Measurements from ENCODE around the gene NAP1L1.

Gene NAP1L1, protein sequence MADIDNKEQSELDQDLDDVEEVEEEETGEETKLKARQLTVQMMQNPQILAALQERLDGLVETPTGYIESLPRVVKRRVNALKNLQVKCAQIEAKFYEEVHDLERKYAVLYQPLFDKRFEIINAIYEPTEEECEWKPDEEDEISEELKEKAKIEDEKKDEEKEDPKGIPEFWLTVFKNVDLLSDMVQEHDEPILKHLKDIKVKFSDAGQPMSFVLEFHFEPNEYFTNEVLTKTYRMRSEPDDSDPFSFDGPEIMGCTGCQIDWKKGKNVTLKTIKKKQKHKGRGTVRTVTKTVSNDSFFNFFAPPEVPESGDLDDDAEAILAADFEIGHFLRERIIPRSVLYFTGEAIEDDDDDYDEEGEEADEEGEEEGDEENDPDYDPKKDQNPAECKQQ

DNA sequence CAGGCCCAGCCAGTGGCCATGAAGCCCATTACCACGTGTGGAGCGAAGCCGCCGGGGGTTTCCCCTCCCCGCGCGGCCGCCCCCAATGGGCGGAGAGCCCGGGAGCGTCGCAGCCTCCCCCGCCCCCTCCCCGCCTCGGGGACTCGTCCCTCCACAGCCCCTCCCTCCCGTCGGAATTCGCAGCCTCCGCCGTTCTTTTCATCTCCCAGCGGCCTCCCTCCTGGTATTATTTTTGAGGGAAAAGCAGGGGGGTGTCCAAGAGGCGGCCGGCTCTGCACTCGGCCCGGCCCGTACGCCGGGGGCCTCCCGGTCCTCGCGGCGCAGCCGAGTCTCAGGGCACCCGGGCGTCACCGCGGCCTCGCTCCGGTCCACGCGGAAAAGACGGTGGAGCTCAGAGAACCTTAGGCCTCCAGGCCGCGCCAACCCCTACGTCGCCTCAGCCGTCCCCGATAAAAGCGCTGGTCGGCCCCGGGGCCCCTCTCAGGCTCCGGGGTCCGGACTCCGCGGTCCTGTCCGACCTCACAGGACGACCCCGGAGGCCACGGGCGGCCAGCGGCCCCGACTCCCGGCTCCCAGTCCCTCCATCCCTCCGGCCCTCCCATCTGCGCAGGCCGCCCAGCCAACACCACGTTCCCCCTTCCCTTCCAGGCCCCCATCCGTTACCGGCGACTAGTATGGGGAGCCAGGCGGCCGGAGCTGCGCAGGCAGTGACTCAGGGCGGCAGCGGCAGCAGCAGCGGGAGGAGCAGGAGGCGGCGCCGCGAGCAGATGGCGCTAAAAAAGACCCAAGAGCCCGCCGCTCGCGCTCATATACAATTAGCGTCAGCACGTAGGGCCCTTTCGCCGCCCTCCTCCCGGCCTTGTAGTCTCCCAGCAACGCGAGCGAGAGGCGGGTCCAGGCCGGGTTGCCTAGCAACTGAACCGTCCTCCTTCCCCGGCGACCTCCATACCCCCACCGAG is at the start of gene NAP1L1:
NAP1L1 (minus strand) TSS at position 782 of the 959 bp plus-strand sequence. CDS start 10,466 bp downstream, outside the sequence.
- peak; percentile 91 for DNase-seq

DNA sequence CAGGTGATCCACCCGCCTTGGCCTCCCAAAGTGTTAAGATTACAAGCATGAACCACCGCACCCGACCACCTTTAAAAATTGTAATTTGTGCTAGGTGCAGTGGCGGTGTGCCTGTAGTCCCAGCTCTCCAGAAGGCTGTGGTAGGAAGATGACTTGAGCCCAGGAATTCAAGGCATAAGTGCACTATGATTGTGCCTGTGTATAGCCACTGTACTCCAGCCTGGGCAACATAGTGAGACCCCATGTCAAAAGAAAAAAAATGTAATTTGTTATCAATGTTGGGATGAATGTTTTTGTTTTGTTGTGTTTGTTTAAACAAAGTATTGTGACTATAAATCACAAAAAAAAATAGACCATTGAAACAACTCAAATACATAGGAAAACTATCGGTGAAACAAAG is 43.1 kb upstream of the NAP1L1 start:
- no peak for DNase-seq

- DNase-seq, result no peak
Observed at GRCh38 chr12:76124456-76124855, 40.0 kb upstream of the NAP1L1 start.

DNA sequence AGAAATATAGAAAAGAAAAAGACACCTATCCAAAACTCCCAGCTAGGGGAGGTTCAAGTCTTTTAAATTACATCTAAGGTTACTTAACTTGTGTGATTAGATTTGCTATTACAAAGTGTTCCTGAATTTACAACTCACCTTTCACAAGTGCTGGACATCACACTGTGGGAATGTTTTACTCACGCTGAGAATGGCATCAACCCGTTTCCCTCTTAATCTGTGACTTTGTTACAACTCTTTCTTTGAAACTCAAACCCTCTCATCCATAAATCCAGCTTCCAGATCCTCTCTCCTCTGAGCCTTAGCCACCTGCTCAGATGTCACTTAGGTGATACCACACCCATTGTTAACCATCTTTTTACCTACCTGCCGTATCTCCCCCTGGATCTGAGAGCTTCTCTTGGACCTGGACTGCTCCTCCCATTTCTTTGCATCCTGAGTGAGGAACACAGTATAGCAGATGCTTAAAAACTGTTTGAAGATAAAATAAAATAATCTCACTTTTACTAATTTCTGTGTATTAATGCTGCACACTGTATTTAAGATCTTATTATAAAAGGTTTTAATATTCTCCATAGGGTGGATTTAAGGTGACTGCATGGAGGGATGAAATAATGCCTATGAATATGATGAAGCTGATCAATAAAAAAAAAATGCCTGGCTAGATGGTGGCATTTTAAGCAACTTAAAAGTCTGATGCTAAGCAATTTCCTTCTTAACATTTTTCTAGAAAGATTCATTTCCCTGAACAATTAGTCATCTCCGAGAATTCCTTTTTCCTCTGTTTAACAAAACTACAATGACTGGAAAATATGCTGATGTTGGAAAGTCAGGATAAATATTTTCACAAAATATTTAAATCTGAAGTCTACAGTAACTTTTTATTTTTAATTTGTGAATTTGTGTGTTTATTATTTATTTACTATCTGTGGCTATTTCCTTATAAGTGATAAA is 39.1 kb upstream of the NAP1L1 start:
- no peak for DNase-seq

DNA sequence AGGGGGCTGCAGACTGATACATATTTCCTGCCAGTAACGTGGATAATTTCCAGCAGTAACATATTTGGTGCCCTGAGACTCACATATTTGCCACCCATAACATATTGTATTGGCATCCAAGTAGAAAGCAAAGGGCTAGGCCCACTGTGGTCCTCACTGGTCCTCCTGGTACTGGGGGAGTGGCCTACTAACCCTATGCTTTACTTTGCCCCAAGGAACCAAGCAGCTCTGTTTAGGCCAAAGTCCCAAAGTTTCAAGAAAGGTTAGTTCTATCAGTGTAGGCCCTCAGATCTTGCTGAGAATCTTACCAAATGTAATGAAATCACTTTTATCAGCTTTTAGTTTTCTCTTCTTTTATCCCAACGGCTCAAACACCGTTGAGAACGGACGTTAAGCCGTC is 35.4 kb upstream of the NAP1L1 start:
- no peak for DNase-seq

- DNase-seq, result no peak
Observed at GRCh38 chr12:76117751-76118150, 33.3 kb upstream of the NAP1L1 start.

DNA sequence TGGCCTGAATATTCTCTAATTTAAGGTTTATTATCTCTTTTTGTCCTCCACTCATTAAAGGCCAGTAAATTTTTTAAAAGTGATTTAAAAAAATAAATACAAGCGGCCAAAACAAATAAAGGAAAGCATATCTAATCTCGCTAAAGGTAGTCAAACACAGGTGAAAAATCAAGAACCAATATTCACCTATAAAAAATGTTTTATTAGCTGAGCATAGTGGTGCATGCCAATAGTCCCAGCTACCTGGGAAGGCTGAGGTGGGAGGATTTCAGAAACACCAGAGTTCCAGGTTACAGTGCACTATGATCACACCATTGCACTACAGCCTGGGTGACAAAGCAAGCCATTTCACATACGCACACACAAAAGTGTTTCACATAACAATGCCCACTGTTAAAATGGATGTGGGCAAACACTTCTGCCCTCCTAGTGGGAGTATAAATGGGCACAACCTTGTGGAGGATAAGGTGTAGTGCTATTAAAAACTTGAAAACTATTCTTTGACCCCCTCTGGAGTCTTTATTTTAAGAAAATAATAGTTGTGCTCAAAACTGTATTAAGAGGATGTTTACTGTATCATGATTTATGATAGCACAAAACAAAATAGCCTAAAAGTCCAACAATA is 32.7 kb upstream of the NAP1L1 start:
- no peak for DNase-seq

DNA sequence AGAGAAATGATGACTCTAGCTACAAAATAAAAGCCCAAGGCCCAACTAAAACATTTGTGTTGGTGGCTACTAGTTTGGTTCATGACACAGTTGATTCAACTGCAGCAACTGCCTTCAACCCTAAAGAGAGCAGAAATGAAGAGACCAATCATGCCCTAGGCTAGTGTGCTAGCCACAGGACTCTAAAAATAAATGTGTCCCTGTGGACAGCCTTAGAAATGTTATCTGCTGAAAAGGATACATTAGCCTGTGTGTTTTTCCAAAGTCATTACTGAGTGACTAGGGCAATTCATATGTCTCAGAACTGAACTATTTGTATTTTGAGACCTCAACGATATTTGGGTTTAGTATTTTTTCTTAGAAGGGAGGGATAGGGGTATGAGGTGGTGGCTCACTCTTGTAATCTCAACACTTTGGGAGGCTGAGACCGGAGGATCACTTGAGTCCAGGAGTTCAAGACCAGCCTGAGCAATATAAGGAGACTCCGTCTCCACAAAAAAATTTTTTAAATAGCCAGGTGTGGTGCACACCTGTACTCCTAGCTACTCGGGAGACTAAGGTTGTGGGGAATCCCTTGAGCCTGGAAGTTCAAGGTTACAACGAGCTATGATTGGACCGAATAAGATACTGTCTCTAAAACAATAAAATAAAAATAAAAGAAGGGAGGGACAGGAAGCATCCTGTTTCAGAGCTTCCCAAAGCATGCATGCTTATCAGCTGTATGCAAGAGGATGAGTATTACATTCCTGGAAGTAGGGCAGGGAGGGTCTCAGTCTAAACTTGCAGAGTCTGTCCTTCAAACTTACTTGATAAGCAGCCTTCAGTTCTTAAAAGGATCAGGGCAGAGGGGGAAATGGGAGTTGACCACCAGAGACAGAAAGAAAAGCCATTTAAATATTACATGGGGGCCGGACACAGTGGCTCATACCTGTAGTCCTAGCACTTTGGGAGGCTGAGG is 29.6 kb upstream of the NAP1L1 start:
- no peak for DNase-seq

GRCh38 chr12:76111209-76111749 is 26.8 kb upstream of the NAP1L1 start:
- no peak for DNase-seq

DNA sequence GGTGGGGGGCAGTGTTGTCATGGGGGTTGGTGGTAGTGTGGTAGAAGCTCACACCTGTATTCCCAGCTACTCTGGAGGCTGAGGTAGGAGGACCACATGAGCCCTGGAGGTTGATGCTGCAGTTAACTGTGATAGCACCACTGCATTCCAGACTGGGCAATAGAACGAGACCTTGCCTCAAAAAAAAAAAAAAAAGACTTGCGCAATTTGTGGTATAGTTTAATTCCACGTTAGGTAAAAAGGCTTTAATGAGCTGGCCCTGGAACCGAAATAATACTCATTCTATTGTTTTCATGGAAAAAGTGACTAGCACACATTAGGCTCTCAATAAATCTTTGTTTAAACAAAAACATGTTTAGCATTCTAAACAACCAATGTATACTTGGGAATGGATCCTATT is 25.4 kb upstream of the NAP1L1 start:
- DNase-seq, result no peak

GRCh38 chr12:76108356-76108755 is 23.9 kb upstream of the NAP1L1 start:
- no peak for DNase-seq

DNA sequence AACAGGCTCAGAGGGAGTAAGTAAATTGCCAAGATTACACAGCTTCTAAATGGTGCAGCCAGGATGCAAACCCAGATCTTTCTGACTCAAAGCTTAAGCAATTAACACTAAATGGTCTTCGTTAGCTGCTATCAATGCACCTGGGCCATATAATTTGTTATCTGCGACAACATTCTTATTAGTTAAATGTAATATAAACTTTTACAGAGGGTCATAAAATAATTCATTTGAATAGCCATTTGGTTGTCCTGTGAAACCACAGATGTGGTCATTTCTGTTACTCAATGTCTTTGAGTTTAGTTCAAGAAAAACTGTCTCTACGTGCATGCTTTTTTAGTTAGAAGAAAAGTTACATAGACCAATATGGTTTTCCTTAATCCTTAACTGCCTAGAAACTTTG is 22.1 kb upstream of the NAP1L1 start:
- DNase-seq, result no peak

DNA sequence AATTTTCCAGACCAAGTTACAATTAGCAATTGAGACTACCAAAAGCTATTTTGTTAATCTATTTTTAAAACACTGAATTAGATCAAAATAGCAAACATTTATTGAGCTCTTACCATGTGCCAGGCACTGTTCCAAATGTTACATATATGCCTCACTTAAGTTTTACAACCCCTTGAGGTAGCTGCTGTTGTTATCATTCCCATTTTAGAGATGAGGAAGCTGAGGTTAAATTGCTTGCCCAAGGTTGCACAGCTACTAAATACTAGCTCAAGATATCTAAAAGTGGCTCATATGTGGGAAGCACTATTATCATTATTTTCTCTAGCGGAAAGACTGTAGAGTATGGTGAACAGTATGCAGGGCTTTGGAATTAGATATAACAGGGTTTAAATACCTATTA is 19.5 kb upstream of the NAP1L1 start:
- no peak for DNase-seq

GRCh38 chr12:76101739-76102385 is 17.4 kb upstream of the NAP1L1 start:
- DNase-seq, result no peak

DNA sequence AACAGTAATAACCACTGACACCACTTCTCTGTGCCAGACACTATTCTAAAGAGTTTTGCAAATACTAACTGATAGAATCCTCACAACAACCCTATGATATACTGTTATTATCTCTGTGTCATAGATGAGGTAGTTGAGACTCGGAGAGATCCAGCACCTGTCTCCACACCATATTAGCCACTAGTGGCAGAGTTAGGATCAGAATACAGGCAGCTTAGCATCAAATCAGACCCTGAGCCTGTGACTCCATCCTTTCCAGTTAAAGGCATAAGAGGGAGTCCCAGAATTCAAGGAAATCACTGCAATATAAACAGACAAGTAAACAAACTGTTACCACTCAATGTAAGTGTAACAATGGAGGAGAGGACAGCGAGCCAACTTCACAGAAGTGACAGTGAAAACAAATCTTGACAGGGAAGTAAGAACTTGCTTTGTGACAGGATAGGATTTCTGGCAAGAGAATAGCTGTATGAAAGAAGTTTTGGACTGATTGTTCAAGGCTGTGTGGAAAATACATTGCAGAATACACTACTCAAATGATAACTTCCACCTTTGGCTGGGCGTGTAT is 11.7 kb upstream of the NAP1L1 start:
- no peak for DNase-seq

DNA sequence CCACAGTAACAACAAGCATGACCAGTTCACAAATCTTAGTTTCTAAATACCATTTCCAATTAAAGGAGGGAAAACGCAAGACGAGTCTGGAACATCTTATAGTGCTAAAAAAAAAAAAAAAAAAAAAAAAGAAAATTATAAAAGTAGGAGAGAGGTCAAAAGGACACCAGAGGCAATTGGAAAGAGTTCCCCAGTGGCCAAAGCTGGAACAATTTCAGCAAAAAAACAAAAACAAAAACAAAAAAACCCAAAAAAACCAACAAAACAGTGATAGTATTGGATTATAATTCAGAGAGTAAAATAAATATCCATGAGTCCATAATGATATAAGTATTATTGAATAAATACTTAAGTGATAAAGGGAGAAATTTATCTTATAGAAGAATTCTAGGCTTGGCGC is 10.3 kb upstream of the NAP1L1 start:
- DNase-seq, result no peak

- no peak for DNase-seq
Observed at GRCh38 chr12:76091246-76091754, 6.8 kb upstream of the NAP1L1 start.

- no peak for DNase-seq
Observed at GRCh38 chr12:76085520-76085868, 1.0 kb upstream of the NAP1L1 start.

GRCh38 chr12:76084863-76085519 is 506 bp upstream of the NAP1L1 start:
- no peak for DNase-seq

All from NCI-H187 treated with DMSO at 0.1 percent for 48 hours (cell line).